MCF 10A (cell line): Measurements from ENCODE around the gene MRPL53. TPM values are rescaled to one million over a fixed set of nuclear protein-coding genes. Genes with fewer than 3 reads are reported as not detected.
A peak's percentile ranks its signal among the peaks of the same experiment; 100 is the strongest.
"Not testable (repeated sequence)": the region's sequence is repeated elsewhere in the genome, so short reads cannot be mapped to it uniquely, and the experiment has no call there.

Experiments used
- BruUV-seq: library from RNA; stranded (reverse); fragments of 400-500 nt; replicated peaks from 2 replicates; lab custom pipeline; 2021; lab: Mats Ljungman, UMichigan
- CTCF ChIA-PET: fragments of 300-600 bp; sonication (Branson Sonifier 250); formaldehyde crosslinking; extraction: SDS; loops from one replicate; lab custom pipeline; 2021; ENCODE audit warnings: antibody characterized with exemption, inconsistent platforms; lab: Yijun Ruan, JAX
- POLR2A ChIA-PET: fragments of 300-600, 350-650 bp; sonication (Branson Sonifier 250); formaldehyde crosslinking; extraction: SDS; loops from one replicate; lab custom pipeline; 2020; ENCODE audit warnings: antibody characterized with exemption, inconsistent platforms; lab: Yijun Ruan, JAX
- DNase-seq: peaks from one replicate; pipeline ENCODE4 v3.0.0-alpha.2; 2018; ENCODE audit not compliant: unreplicated experiment
- H3K27ac Mint-ChIP-seq: one replicate; pipeline ENCODE4 v1.8.0; 2022; ENCODE audit warnings: mild to moderate bottlenecking, low read depth, mixed read lengths; ENCODE audit not compliant: unreplicated experiment
- H3K27me3 Mint-ChIP-seq: one replicate; pipeline ENCODE4 v1.8.0; 2022; ENCODE audit warnings: mixed read lengths; ENCODE audit not compliant: insufficient read depth, unreplicated experiment
- H3K36me3 Mint-ChIP-seq: one replicate; pipeline ENCODE4 v1.8.0; 2022; ENCODE audit warnings: mild to moderate bottlenecking, moderate library complexity, mixed read lengths; ENCODE audit not compliant: insufficient read depth, unreplicated experiment
- H3K4me1 Mint-ChIP-seq: one replicate; pipeline ENCODE4 v1.8.0; 2022; ENCODE audit warnings: mixed read lengths; ENCODE audit not compliant: insufficient read depth, unreplicated experiment
- H3K4me3 Mint-ChIP-seq: one replicate; pipeline ENCODE4 v1.8.0; 2022; ENCODE audit warnings: mild to moderate bottlenecking, moderate library complexity, mixed read lengths; ENCODE audit not compliant: unreplicated experiment
- H3K9me3 Mint-ChIP-seq: one replicate; pipeline ENCODE4 v1.8.0; 2022; ENCODE audit warnings: mixed read lengths; ENCODE audit not compliant: unreplicated experiment
- intact Hi-C: fragments of 100-400 bp; cut with micrococcal nuclease; formaldehyde crosslinking; loops from 2 replicates; pipeline ENCODE4 v1.14.1; 2022
- total RNA-seq: library from RNA; stranded (reverse); gene quantifications from 2 replicates; pipeline ENCODE4 v1.2.3, GENCODE V29; 2022
- TF ChIP-seq, protein P1 (sequence below): fragments of 200-600 bp; IDR thresholded peaks from one replicate; pipeline ENCODE4 v1.8.0; 2022; ENCODE audit warnings: antibody characterized with exemption, mild to moderate bottlenecking; ENCODE audit not compliant: unreplicated experiment

The MRPL53 gene
- total RNA-seq, 1 experiment from 2014 or later = 123 TPM

DNA sequence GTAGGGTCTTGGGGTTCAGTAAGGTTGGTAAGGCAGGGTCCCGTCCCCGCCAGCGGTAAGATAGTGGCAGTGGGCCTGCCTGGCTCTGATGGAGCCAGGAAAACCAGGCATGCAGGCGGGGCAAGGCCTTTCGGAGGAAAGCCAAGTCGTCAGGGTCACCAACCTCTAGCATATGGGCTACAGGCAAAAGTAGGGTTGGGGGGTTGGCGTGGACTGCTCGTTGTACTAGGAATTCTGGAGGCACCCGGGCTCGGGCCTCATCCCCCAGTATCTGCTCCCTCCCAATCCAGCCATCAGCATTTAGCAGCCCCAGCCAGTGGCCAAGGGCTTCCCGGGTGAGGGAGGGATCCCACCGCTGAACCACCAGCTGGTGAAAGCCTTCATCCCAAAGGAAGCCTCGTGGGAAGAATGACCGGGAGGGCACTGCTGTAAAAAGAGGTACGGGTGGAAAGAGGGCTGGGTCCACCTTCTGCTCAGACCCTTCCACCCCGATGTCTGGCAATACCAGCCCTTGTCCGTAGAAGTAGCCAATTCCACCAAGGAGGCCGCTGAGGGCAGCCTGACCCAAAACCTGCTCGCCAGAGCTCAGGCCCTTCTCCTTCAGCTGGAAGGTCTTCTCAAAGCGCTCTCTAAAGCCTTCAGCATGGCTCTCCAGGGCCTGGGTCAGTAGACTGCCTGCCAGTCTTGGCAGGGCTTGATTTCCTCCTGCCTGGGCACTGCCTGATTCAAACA is 10.3 kb downstream of the MRPL53 start:
- Mint-ChIP-seq H3K4me1 (peaks cover 19% of the 10 kb centered on the region), H3K27ac (no peak overlapping the region), H3K36me3 (peaks cover 53% of the 10 kb centered on the region), H3K4me3 (no peak overlapping the region), H3K27me3 (no peaks in the 10 kb centered on the region), H3K9me3 (no peaks in the 10 kb centered on the region)
- POLR2A ChIA-PET = interaction anchor here (0.6 to 9.2 kb wide), 4 partner anchors 11 to 725 kb away, joined by 3 to 84 read pairs (median 3); partner anchors contain the start of genes MRPL53, TPRKB and TTC31
- no peak for DNase-seq
- TF ChIP-seq, protein P1, sequence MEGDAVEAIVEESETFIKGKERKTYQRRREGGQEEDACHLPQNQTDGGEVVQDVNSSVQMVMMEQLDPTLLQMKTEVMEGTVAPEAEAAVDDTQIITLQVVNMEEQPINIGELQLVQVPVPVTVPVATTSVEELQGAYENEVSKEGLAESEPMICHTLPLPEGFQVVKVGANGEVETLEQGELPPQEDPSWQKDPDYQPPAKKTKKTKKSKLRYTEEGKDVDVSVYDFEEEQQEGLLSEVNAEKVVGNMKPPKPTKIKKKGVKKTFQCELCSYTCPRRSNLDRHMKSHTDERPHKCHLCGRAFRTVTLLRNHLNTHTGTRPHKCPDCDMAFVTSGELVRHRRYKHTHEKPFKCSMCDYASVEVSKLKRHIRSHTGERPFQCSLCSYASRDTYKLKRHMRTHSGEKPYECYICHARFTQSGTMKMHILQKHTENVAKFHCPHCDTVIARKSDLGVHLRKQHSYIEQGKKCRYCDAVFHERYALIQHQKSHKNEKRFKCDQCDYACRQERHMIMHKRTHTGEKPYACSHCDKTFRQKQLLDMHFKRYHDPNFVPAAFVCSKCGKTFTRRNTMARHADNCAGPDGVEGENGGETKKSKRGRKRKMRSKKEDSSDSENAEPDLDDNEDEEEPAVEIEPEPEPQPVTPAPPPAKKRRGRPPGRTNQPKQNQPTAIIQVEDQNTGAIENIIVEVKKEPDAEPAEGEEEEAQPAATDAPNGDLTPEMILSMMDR = no peak
- BruUV-seq = TSS peak; percentile 18
- intact Hi-C loops = no loop called here
- CTCF ChIA-PET = interaction anchor here (0.5 to 1.0 kb wide), 5 partner anchors 9 to 125 kb away, joined by 3 to 5 read pairs (median 3); partner anchors contain the start of genes CCDC142 and TTC31

- ChIA-PET CTCF (interaction anchor here (0.5 to 0.9 kb wide), 3 partner anchors 10 to 11 kb away, joined by 3 to 5 read pairs (median 3); no protein-coding TSS in a partner anchor), POLR2A (interaction anchor here (1.6 to 9.2 kb wide), 2 partner anchors 12 to 22 kb away, joined by 3 to 84 read pairs; partner anchors contain the start of genes MRPL53 and TTC31)
- Mint-ChIP-seq H3K36me3 (peaks cover 53% of the 10 kb centered on the region), H3K27me3 (no peaks in the 10 kb centered on the region), H3K9me3 (no peaks in the 10 kb centered on the region), H3K4me3 (no peak overlapping the region), H3K27ac (no peak overlapping the region), H3K4me1 (peaks cover 27% of the 10 kb centered on the region)
- intact Hi-C loops = no loop called here
- TF ChIP-seq, protein P1 = peak; percentile 9
- no peak for DNase-seq
- BruUV-seq = no TSS peak
Observed at GRCh38 chr2:74461187-74462053, 11.1 kb downstream of the MRPL53 start.

DNA sequence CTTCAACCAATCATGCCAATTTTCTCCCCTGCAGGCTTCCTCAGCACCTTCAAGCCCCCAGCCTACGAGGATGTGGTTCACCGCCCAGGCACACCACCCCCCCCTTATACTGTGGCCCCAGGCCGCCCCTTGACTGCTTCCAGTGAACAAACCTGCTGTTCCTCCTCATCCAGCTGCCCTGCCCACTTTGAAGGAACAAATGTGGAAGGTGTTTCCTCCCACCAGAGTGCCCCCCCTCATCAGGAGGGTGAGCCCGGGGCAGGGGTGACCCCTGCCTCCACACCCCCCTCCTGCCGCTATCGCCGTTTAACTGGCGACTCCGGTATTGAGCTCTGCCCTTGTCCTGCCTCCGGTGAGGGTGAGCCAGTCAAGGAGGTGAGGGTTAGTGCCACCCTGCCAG is 12.3 kb downstream of the MRPL53 start:
- peak overlapping the region; percentile 98 for H3K4me3 Mint-ChIP-seq
- H3K36me3 Mint-ChIP-seq = peaks cover 64% of the 10 kb centered on the region
- DNase-seq, BruUV-seq, intact Hi-C loops, H3K27me3 Mint-ChIP-seq, H3K9me3 Mint-ChIP-seq, CTCF ChIA-PET, H3K27ac Mint-ChIP-seq: not testable (repeated sequence)
- H3K4me1 Mint-ChIP-seq = peaks cover 40% of the 10 kb centered on the region
- POLR2A ChIA-PET = interaction anchor here (0.7 to 9.2 kb wide), 4 partner anchors 13 to 685 kb away, joined by 3 to 102 read pairs (median 52); partner anchors contain the start of genes C2orf81, CCDC142, MRPL53 and TTC31

DNA sequence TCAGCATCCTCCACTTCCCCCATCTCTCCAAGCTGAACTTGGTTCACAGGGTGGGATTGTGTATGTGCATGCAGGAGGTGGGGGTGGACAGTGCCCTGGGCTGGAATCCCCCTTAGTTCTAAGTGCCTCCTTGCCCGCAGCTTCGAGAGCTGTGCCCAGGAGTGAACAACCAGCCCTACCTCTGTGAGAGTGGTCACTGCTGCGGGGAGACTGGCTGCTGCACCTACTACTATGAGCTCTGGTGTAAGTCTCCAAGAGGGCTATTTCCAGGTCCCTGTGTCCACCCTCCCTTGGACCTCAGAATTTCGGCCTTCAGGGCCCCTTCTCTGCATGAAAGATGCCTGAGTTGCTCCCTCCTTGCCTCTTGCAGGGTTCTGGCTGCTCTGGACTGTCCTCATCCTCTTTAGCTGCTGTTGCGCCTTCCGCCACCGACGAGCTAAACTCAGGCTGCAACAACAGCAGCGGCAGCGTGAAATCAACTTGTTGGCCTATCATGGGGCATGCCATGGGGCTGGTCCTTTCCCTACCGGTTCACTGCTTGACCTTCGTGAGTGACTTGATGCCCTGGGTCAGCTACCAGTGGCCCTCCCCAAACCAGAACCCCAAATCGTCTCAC is 12.9 kb downstream of the MRPL53 start:
- Mint-ChIP-seq H3K27ac (peak overlapping the region; percentile 91), H3K36me3 (peaks cover 70% of the 10 kb centered on the region), H3K4me3 (peak overlapping the region; percentile 98), H3K4me1 (peaks cover 46% of the 10 kb centered on the region)
- POLR2A ChIA-PET = interaction anchor here (2.2 to 9.2 kb wide), 9 partner anchors 8 to 70 kb away, joined by 5 to 132 read pairs (median 19); partner anchors contain the start of genes AUP1, C2orf81, CCDC142 and DQX1
- CTCF ChIA-PET, BruUV-seq, H3K9me3 Mint-ChIP-seq, intact Hi-C loops, DNase-seq, H3K27me3 Mint-ChIP-seq: not testable (repeated sequence)
